Measurements from ENCODE around the gene SORCS2.

DNA sequence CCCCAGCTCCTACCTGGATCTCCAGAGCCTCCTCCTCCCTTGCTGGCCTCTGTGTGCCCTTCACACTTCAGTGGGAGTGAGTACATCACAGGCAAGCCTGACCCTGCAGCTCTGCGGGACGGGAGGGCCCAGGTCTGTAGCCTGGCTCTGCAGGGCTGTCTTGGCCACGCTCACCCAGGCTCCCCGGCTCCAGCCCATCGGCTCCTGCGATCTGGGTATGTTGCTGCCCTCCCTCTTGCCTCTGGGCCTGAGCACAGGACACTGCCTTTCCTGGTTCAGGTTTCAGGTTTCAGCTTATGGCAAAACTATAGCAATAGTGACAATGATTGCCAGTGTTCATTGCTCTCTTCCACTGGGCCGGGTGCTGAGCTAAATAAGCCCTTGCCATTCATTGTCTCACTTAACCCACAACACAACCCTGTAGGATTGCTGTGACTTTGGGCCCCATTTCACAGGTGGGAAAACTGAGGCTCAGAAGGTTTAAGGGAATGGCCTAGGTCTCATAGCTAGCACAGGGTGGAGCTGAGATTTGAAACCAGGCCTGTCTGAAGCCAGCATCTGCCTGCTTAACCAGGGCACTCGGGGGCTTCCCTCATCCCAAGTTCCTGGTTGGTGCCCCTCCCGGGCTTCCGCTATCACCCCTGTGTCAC, 44.6 kb upstream of the SORCS2 start:
- TF ChIP-seq, protein P1, sequence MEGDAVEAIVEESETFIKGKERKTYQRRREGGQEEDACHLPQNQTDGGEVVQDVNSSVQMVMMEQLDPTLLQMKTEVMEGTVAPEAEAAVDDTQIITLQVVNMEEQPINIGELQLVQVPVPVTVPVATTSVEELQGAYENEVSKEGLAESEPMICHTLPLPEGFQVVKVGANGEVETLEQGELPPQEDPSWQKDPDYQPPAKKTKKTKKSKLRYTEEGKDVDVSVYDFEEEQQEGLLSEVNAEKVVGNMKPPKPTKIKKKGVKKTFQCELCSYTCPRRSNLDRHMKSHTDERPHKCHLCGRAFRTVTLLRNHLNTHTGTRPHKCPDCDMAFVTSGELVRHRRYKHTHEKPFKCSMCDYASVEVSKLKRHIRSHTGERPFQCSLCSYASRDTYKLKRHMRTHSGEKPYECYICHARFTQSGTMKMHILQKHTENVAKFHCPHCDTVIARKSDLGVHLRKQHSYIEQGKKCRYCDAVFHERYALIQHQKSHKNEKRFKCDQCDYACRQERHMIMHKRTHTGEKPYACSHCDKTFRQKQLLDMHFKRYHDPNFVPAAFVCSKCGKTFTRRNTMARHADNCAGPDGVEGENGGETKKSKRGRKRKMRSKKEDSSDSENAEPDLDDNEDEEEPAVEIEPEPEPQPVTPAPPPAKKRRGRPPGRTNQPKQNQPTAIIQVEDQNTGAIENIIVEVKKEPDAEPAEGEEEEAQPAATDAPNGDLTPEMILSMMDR (optimal IDR thresholded peaks at IDR 0.05 in 1 of 3, IDR thresholded peaks at IDR 0.05 in 1 of 3, conservative IDR thresholded peaks at IDR 0.05 in 1 of 3; ENCODE audit: extremely low read depth in 1 of 3, insufficient read depth in 2 of 3, low read length in 3 of 3), result no peak
- no peak for TF ChIP-seq EZH2 (IDR thresholded peaks at IDR 0.05; ENCODE audit: low read length)

Data from keratinocyte (primary cell).